HG02759 (cell line): ENCODE data around the gene EME2.

ENCODE experiments used
- ATAC-seq: cut with Tn5 transposase; IDR thresholded peaks from one replicate; pipeline ENCODE4 v1.9.1; 2021; ENCODE audit warnings: mild to moderate bottlenecking, moderate library complexity; ENCODE audit not compliant: unreplicated experiment

Gene EME2

GRCh38 chr16:1766231-1766630 is 6.4 kb upstream of the EME2 start:
- no peak for ATAC-seq

- no peak for ATAC-seq
These were observed 5.9 kb upstream of the EME2 start for GRCh38 chr16:1766701-1767100.

GRCh38 chr16:1767116-1767994 is 5.3 kb upstream of the EME2 start:
- ATAC-seq: no peak

GRCh38 chr16:1768061-1768766 is 4.4 kb upstream of the EME2 start:
- ATAC-seq: no peak

GRCh38 chr16:1768767-1769401 is 3.7 kb upstream of the EME2 start:
- no peak for ATAC-seq

- no peak for ATAC-seq
These were observed 3.0 kb upstream of the EME2 start for GRCh38 chr16:1769402-1770300.

- no peak for ATAC-seq
These were observed 2.1 kb upstream of the EME2 start for GRCh38 chr16:1770328-1771187.

GRCh38 chr16:1771188-1771863 is 1.3 kb upstream of the EME2 start, which contains the start of gene NME3:
Gene NME3, minus strand, starts transcription at chr16:1771543. Its CDS starts 9 bp downstream, at chr16:1771534.
- ATAC-seq: peak; percentile 33

GRCh38 chr16:1771864-1772361 is 697 bp upstream of the EME2 start:
- ATAC-seq: no peak

- peak; percentile 62 for ATAC-seq
These were observed 495 bp downstream of the EME2 start, which contains the start of gene MRPS34 for GRCh38 chr16:1772908-1773702. Gene MRPS34, minus strand, starts transcription at chr16:1773134. Its CDS starts 15 bp downstream, at chr16:1773119.

- no peak for ATAC-seq
These were observed 1.3 kb downstream of the EME2 start for GRCh38 chr16:1773703-1774447.

- no peak for ATAC-seq
These were observed 1.8 kb downstream of the EME2 start for GRCh38 chr16:1774448-1774780.

- ATAC-seq: no peak
These were observed 2.6 kb downstream of the EME2 start for GRCh38 chr16:1775006-1775845.

- no peak for ATAC-seq
These were observed 3.4 kb downstream of the EME2 start for GRCh38 chr16:1775846-1776671.

GRCh38 chr16:1776672-1776955 is 4.0 kb downstream of the EME2 start:
- ATAC-seq: no peak

- no peak for ATAC-seq
These were observed 4.4 kb downstream of the EME2 start for GRCh38 chr16:1776991-1777374.
